OCI-LY7 (cell line): ENCODE measurements around the gene PPT2. TPM values are rescaled to one million over a fixed set of nuclear protein-coding genes. Genes with fewer than 3 reads are reported as not detected.

Experiments used
- BruUV-seq: library from RNA; stranded (reverse); fragments of 400-500 nt; replicated peaks from 2 replicates; lab custom pipeline; 2021; lab: Mats Ljungman, UMichigan
- CTCF ChIA-PET: fragments of 300-600 bp; sonication (Branson Sonifier 250); formaldehyde crosslinking; loops from one replicate; lab custom pipeline; 2022; ENCODE audit warnings: antibody characterized with exemption; ENCODE audit not compliant: unreplicated experiment; lab: Charles Lee
- POLR2A ChIA-PET: fragments of 300-600 bp; sonication (Branson Sonifier 250); formaldehyde crosslinking; loops from one replicate; lab custom pipeline; 2022; ENCODE audit warnings: antibody characterized with exemption; lab: Charles Lee
- DNase-seq: peaks from one replicate; pipeline ENCODE4 v3.0.0-alpha.2; 2015; ENCODE audit warnings: low spot score
- H2AFZ ChIP-seq: fragments of 200-600 bp; sonication (generic), shearing (Covaris generic); 2 replicates; pipeline ENCODE4 v1.6.1; 2014; ENCODE audit warnings: mild to moderate bottlenecking, antibody characterized with exemption, low read length, moderate library complexity
- H3K27ac ChIP-seq: fragments of 200-600 bp; sonication (generic); 2 replicates; pipeline ENCODE4 v1.5.1; 2014; ENCODE audit warnings: mixed run types, low read depth, mild to moderate bottlenecking, moderate library complexity, low read length, inconsistent platforms; ENCODE audit not compliant: poor library complexity, severe bottlenecking
- H3K36me3 ChIP-seq: fragments of 200-600 bp; sonication (generic); 2 replicates; pipeline ENCODE4 v1.6.1; 2014; ENCODE audit warnings: mild to moderate bottlenecking, antibody characterized with exemption, low read length, moderate library complexity, mixed read lengths; ENCODE audit not compliant: insufficient read depth
- H3K4me1 ChIP-seq: fragments of 200-600 bp; sonication (generic); 2 replicates; pipeline ENCODE4 v1.5.1; 2014; ENCODE audit warnings: mild to moderate bottlenecking, low read length; ENCODE audit not compliant: insufficient read depth, poor library complexity, severe bottlenecking
- H3K4me2 ChIP-seq: fragments of 200-600 bp; sonication (generic); 2 replicates; pipeline ENCODE4 v1.6.1; 2014; ENCODE audit warnings: mild to moderate bottlenecking, low read length
- H3K4me3 ChIP-seq: fragments of 200-600 bp; sonication (generic); 2 replicates; pipeline ENCODE4 v1.5.1; 2014; ENCODE audit warnings: mild to moderate bottlenecking, low read depth, low read length; ENCODE audit not compliant: poor library complexity, severe bottlenecking
- H3K79me2 ChIP-seq: fragments of 200-600 bp; sonication (generic); 2 replicates; pipeline ENCODE4 v1.6.1; 2016; ENCODE audit warnings: low read depth, mild to moderate bottlenecking, low read length, moderate library complexity, mixed read lengths; ENCODE audit not compliant: insufficient read depth
- H3K9me2 ChIP-seq: fragments of 200-600 bp; sonication (generic); 2 replicates; pipeline ENCODE4 v1.6.1; 2016; ENCODE audit warnings: mild to moderate bottlenecking, low read length, mixed read lengths; ENCODE audit not compliant: insufficient read depth
- H3K9me3 ChIP-seq: fragments of 200-600 bp; sonication (generic); 2 replicates; pipeline ENCODE4 v1.6.1; 2014; ENCODE audit warnings: mild to moderate bottlenecking, mixed run types, low read length, mixed read lengths
- H4K20me1 ChIP-seq: fragments of 200-600 bp; sonication (generic); 2 replicates; pipeline ENCODE4 v1.6.1; 2014; ENCODE audit warnings: mild to moderate bottlenecking, antibody characterized with exemption, low read length, moderate library complexity, mixed read lengths; ENCODE audit not compliant: insufficient read depth
- CTCF ChIP-seq: fragments of 200-600 bp; sonication (generic); conservative IDR thresholded peaks from 2 replicates; pipeline ENCODE4 v1.5.1; 2014; ENCODE audit warnings: mild to moderate bottlenecking, antibody characterized with exemption, low read length, moderate library complexity, mixed read lengths
- EZH2phosphoT487 ChIP-seq: fragments of 200-600 bp; sonication (generic); IDR thresholded peaks from 2 replicates; pipeline ENCODE4 v1.6.1; 2018; ENCODE audit warnings: low read depth, borderline replicate concordance, mild to moderate bottlenecking, mixed run types, antibody characterized with exemption, low read length, moderate library complexity, mixed read lengths
- intact Hi-C: fragments of 100-400 bp; cut with micrococcal nuclease; formaldehyde crosslinking; loops from one replicate; pipeline ENCODE4 v1.10.0; 2022; ENCODE audit not compliant: unreplicated experiment
- total RNA-seq, 2 experiments: library from RNA; depleted of rRNA in 1 of 2; stranded (reverse); fragments of >200 nt in 1 of 2; shearing (Covaris generic) in 1 of 2; gene quantifications; 2 replicates each; pipeline ENCODE4 v1.2.3, GENCODE V29; 2014 to 2022

The PPT2 gene
- total RNA-seq, 2 experiments from 2014 or later = 39.0 to 111 TPM

GRCh38 chr6:32131439-32131948, 22.4 kb upstream of the PPT2 start:
- intact Hi-C loops = no loop called here
- Histone ChIP-seq H3K27ac (no peak overlapping the region), H3K4me1 (peaks cover 29% of the 10 kb centered on the region), H3K79me2 (peaks cover 28% of the 10 kb centered on the region; the same call in 1 of the 2 replicates), H2AFZ (no peak overlapping the region), H4K20me1 (no peaks in the 10 kb centered on the region), H3K4me2 (no peak overlapping the region), H3K36me3 (peaks cover 4% of the 10 kb centered on the region; the same call in 1 of the 2 replicates), H3K9me3 (no peaks in the 10 kb centered on the region), H3K9me2 (no peaks in the 10 kb centered on the region), H3K4me3 (no peak overlapping the region)
- no peak for TF ChIP-seq CTCF
- no peak for TF ChIP-seq EZH2phosphoT487
- no TSS peak for BruUV-seq
- DNase-seq = no peak
- ChIA-PET POLR2A (no interaction called here), CTCF (no interaction called here)

DNA sequence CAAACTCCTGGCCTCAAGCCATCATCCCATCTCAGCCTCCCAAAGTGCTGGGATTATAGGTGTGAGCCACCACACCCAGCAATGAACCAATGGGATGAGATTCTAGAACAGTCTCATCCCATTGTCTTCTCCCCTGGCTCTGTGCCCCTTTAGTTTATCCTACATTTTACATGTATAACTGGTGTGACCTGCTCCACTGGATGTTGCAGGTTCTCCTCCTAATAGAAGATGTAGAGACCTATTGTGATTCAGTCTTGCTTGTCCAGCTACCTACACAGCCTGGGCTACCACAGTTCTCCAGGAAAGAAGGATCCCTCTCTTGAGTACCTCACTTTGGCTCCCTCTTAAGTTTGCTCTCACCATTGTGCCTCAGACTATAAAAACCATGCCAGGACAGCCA, 21.8 kb upstream of the PPT2 start:
- Histone ChIP-seq H4K20me1 (no peaks in the 10 kb centered on the region), H3K9me2 (no peaks in the 10 kb centered on the region), H3K4me3 (no peak overlapping the region), H3K4me1 (peaks cover 23% of the 10 kb centered on the region), H3K9me3 (no peaks in the 10 kb centered on the region), H3K27ac (no peak overlapping the region), H2AFZ (no peak overlapping the region), H3K79me2 (peaks cover 22% of the 10 kb centered on the region; the same call in 1 of the 2 replicates), H3K36me3 (no peaks in the 10 kb centered on the region), H3K4me2 (no peak overlapping the region)
- TF ChIP-seq CTCF (no peak), EZH2phosphoT487 (no peak)
- intact Hi-C loops = no loop called here
- DNase-seq = no peak
- ChIA-PET CTCF (no interaction called here), POLR2A (no interaction called here)
- BruUV-seq = no TSS peak

DNA sequence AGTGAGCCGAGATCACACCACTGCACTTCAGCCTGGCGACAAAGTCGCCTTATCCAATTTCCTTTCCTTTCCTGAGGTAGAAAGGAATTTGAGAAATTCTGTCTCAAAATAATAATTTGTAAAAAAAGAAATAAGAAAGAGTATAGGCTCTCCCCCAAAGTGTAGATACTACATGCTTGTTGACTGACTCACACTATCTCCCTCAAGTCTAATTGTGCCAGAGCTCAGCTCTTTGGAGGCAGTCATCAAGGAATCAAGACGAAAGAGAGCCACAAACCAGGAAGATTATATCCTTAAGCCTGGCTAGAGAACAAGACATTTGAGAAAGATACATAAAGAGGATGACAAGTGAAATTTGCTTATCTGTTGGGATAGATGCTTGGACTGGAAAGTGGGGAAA, 20.2 kb upstream of the PPT2 start:
- H3K9me3 ChIP-seq = no peaks in the 10 kb centered on the region
- H3K36me3 ChIP-seq = no peaks in the 10 kb centered on the region
- no peak for DNase-seq
- no peaks in the 10 kb centered on the region for H4K20me1 ChIP-seq
- ChIA-PET CTCF (no interaction called here), POLR2A (no interaction called here)
- no peak overlapping the region for H3K4me2 ChIP-seq
- no TSS peak for BruUV-seq
- peaks cover 14% of the 10 kb centered on the region for H3K4me1 ChIP-seq
- intact Hi-C loops = no loop called here
- H3K79me2 ChIP-seq = peaks cover 11% of the 10 kb centered on the region; the same call in 1 of the 2 replicates
- H3K9me2 ChIP-seq = no peaks in the 10 kb centered on the region
- no peak overlapping the region for H3K27ac ChIP-seq
- no peak overlapping the region for H2AFZ ChIP-seq
- TF ChIP-seq CTCF (no peak), EZH2phosphoT487 (no peak)
- H3K4me3 ChIP-seq = no peak overlapping the region
